C4-2B (cell line): ENCODE measurements around the gene BIRC6.

Source experiments
- CTCF ChIP-seq: fragments of 450-650 bp; conservative IDR thresholded peaks from 2 replicates; pipeline ENCODE4 v1.5.1; 2017; ENCODE audit warnings: mild to moderate bottlenecking
- ZFX ChIP-seq: fragments of 450-650 bp; IDR thresholded peaks from 2 replicates; pipeline ENCODE4 v1.6.1; 2017

DNA sequence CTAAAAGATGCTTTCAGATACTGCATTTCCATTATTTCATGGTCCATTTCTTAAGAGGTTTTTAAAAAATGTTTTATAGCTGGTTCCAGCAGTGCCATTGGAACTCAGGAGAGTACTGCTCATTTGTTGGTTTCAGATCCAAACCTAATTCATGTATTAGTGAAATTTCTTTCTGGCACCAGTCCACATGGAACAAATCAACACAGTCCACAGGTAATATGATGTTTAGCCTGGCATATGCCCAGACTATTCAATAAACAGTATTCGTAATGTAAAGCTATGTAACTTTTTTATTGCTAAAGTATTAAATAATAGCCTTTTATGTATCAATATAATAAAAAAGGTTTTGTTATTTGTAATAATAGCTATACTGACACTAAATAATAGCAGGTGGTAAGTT, 134.5 kb downstream of the BIRC6 start:
- no peak for TF ChIP-seq CTCF
- TF ChIP-seq ZFX, result no peak
